Stimulated activated CD4-positive, alpha-beta T cell treated with anti-CD3 and anti-CD28 coated beads, Interleukin-1b, Interleukin-23, amount 100 ng/mL, for 1 hour (primary cell): ENCODE measurements around the gene AQP12A.

Source experiments
- DNase-seq, 2 donors: peaks; one replicate each; pipeline ENCODE4 v3.0.0-alpha.2; 2020; ENCODE audit warnings: low read depth in 2 of 2

AQP12A gene

GRCh38 chr2:240739797-240740196 lies 48.1 kb downstream of the AQP12A start:
- no peak for DNase-seq

GRCh38 chr2:240741091-240741490 lies 49.4 kb downstream of the AQP12A start:
- DNase-seq = no peak

DNA sequence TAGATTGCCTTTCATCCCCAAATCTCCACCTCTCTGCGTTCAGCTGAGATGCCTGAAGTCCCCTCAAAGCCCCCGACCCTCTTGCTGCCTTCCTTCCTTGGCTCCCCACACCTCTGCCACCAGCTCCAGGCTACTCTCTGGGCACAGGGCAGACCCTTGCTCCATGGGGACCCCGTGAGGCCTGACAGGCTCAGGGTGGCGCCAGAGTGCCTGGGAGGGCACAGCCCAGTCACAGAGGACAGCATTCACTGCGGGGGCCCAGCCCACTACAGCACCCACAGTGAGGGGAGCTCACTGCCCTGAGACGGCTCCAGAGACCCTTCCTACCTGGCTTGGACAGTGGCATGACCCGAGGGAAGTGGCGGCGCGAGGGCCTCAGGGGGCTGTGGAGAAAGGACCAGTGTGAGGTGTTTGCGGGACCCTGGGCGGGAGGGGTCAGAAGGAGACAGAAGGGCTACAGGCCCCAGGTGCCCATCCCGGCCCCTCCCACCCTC lies 51.0 kb downstream of the AQP12A start:
- DNase-seq = no peak

DNA sequence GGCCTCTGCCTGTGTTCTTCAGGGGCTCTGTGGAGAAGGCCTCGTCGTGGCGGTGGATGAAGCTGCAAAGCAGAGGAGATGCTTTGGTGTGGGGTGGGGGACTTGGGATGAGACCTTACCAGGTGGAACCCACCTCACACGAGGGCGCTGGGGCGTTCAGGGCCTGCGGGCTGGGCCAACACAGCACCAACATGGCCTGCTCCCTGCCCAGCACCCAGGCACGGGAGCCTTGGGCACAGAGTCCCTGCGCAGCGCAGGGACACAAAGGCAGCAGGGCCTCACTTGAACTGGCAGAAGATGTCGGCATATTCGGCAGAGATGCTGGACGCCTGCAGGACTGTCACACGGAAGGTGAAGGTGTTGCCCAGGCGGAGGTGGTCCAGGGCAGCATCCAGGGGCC lies 53.8 kb downstream of the AQP12A start:
- DNase-seq = no peak

GRCh38 chr2:240745962-240746361 lies 54.3 kb downstream of the AQP12A start:
- DNase-seq = no peak

DNA sequence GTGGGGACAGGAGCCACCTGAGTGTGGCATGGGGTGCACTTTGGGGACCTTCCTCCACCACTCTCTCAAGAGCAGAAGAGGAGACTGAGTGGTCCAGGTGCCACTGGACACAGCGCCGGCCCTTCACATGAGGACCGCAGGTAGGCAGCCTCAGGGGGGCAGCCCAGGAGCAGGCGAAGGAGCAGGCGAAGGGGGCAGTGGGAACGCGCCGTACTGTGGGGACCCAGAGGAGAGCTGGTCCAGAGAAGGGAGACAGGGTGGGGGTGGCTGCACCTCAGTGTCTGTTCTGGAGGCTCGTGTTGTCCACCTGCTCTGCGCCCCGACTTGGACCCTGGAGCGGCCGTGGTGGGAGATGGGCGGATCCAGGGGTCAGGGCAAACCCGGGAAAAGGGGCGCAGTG lies 55.0 kb downstream of the AQP12A start:
- no peak for DNase-seq

- DNase-seq = no peak
Observed at GRCh38 chr2:240747256-240747655, 55.6 kb downstream of the AQP12A start.
